ENCODE measurements around the gene SLC66A2.
"Not testable (repeated sequence)": the region's sequence is repeated elsewhere in the genome, so short reads cannot be mapped to it uniquely, and the experiment has no call there.

Gene SLC66A2

GRCh38 chr18:79900610-79901570 lies 50.6 kb downstream of the SLC66A2 start:
- no peak for DNase-seq

- no peak for DNase-seq
Observed at GRCh38 chr18:79899609-79900445, 51.6 kb downstream of the SLC66A2 start.

- DNase-seq: no peak
Observed at GRCh38 chr18:79898952-79899608, 52.4 kb downstream of the SLC66A2 start.

- DNase-seq: no peak
Observed at GRCh38 chr18:79897940-79898625, 53.4 kb downstream of the SLC66A2 start.

GRCh38 chr18:79896738-79897137 lies 54.7 kb downstream of the SLC66A2 start:
- DNase-seq: no peak

GRCh38 chr18:79890674-79891073 lies 60.8 kb downstream of the SLC66A2 start:
- no peak for DNase-seq

- no peak for DNase-seq
Observed at GRCh38 chr18:79889569-79889968, 61.9 kb downstream of the SLC66A2 start.

GRCh38 chr18:79888016-79888415 lies 63.4 kb downstream of the SLC66A2 start:
- no peak for DNase-seq

- DNase-seq: no peak
Observed at GRCh38 chr18:79887181-79888000, 64.1 kb downstream of the SLC66A2 start.

- DNase-seq: no peak
Observed at GRCh38 chr18:79884963-79885728, 66.3 kb downstream of the SLC66A2 start.

GRCh38 chr18:79884294-79884962 lies 67.0 kb downstream of the SLC66A2 start:
- DNase-seq: no peak

GRCh38 chr18:79883461-79884293 lies 67.8 kb downstream of the SLC66A2 start:
- DNase-seq: no peak

GRCh38 chr18:79882522-79883241 lies 68.8 kb downstream of the SLC66A2 start:
- DNase-seq: no peak

GRCh38 chr18:79881695-79882094 lies 69.8 kb downstream of the SLC66A2 start:
- no peak for DNase-seq

GRCh38 chr18:79879566-79879965 lies 71.9 kb downstream of the SLC66A2 start:
- DNase-seq: no peak

GRCh38 chr18:79878741-79879378 lies 72.6 kb downstream of the SLC66A2 start:
- no peak for DNase-seq

GRCh38 chr18:79878246-79878645 lies 73.2 kb downstream of the SLC66A2 start:
- DNase-seq: not testable (repeated sequence)

Data from NCI-H524 treated with DMSO at 0.1 percent for 48 hours (cell line).